Stomach (tissue), 9 donors: Measurements from ENCODE around the gene RPP25L. TPM values are rescaled to one million over a fixed set of nuclear protein-coding genes. Genes with fewer than 3 reads are reported as not detected.
A peak's percentile ranks its signal among the peaks of the same experiment; 100 is the strongest.

Source experiments
- DNase-seq, 2 donors: peaks; one replicate each; pipeline versions ENCODE4 v3.0.0 to v3.0.0-alpha.2; 2013 to 2019
- H3K27ac ChIP-seq, 5 donors: fragments of 200-600 bp in 4 of 5; sonication (generic) in 4 of 5; one replicate each; pipeline ENCODE4 v1.5.1; 2013 to 2019; ENCODE audit warnings: mild to moderate bottlenecking in 1 of 5, moderate library complexity in 1 of 5
- H3K27me3 ChIP-seq, 3 donors: fragments of 200-600 bp; sonication (generic); one replicate each; pipeline ENCODE4 v1.5.1; 2017 to 2019; ENCODE audit warnings: mixed run types in 1 of 3
- H3K36me3 ChIP-seq, 4 donors: fragments of 200-600 bp; sonication (generic); 1 replicate in 3 of 4; 2 replicates in 1 of 4; pipeline ENCODE4 v1.5.1; 2016 to 2019
- H3K4me1 ChIP-seq, 4 donors: fragments of 200-600 bp; sonication (generic); one replicate each; pipeline ENCODE4 v1.5.1; 2016 to 2019
- H3K4me3 ChIP-seq, 4 donors: fragments of 200-600 bp; sonication (generic) in 3 of 4; one replicate each; pipeline ENCODE4 v1.5.1; 2016 to 2019; ENCODE audit warnings: mild to moderate bottlenecking in 1 of 4
- H3K9me3 ChIP-seq, 4 donors: fragments of 200-600 bp; sonication (generic); one replicate each; pipeline ENCODE4 v1.5.1; 2016 to 2019
- CTCF ChIP-seq, 7 experiments: fragments of 450-650 bp in 4 of 7; fragments of 200-600 bp in 3 of 7; sonication (generic) in 3 of 7; IDR thresholded peaks; one replicate each; pipeline ENCODE4 v1.5.1; 2016 to 2019; ENCODE audit warnings: antibody characterized with exemption in 7 of 7, control low read depth in 2 of 7, mild to moderate bottlenecking in 1 of 7
- EP300 ChIP-seq: sonication (generic); formaldehyde crosslinking; IDR thresholded peaks from one replicate; pipeline ENCODE4 v1.6.1; 2017; ENCODE audit warnings: antibody characterized with exemption
- POLR2A ChIP-seq, 4 donors: fragments of 450-650 bp; IDR thresholded peaks; one replicate each; pipeline ENCODE4 v1.6.1; 2016; ENCODE audit warnings: antibody characterized with exemption in 4 of 4, control low read depth in 2 of 4, mild to moderate bottlenecking in 1 of 4, moderate library complexity in 1 of 4
- POLR2AphosphoS5 ChIP-seq, 3 donors: sonication (generic); formaldehyde crosslinking; IDR thresholded peaks; one replicate each; pipeline ENCODE4 v1.6.1; 2016; ENCODE audit warnings: antibody characterized with exemption in 3 of 3
- WGBS, 5 donors: extraction: QIAGEN DNeasy Blood & Tissue Kit in 3 of 5; methylation state at CpG; one replicate each; pipeline versions ENCODE4 v1.1.5 to v1.1.7; 2013 to 2018; 5-methylcytosine and 5-hydroxymethylcytosine counted together
- intact Hi-C: fragments of 100-400 bp; cut with DNase I; formaldehyde crosslinking; loops from one replicate; pipeline ENCODE4 v1.15.1; 2023; ENCODE audit warnings: low total_unique reads
- polyA plus RNA-seq, 3 donors: library from polyadenylated mRNA; stranded (reverse); fragments of 200-250 nt; gene quantifications; one replicate each; pipeline ENCODE4 v1.2.3, GENCODE V29; 2013
- total RNA-seq, 5 donors: library from RNA; depleted of rRNA; stranded (reverse); fragments of >200 nt; gene quantifications; one replicate each; pipeline versions ENCODE4 v1.1.0 to v1.2.3, GENCODE V29; 2014 to 2016
- donor health status: healthy with polysubstance abuse.
- donor health status: Bipolar disorder and iron deficiency.
- donor health status: healthy.

The RPP25L gene
- total and polyA plus RNA-seq, 8 donors: 2.9 to 49.5 (median 33.4) TPM

- H3K36me3 ChIP-seq: no peaks in the 10 kb centered on the region
- no peak overlapping the region for H3K4me3 ChIP-seq
- H3K9me3 ChIP-seq: no peaks in the 10 kb centered on the region
- WGBS, 5 donors: 59 to 71% (median 63%) methylated on average over 6 of the region's 6 CpGs
- peaks cover 0 to 12% (median 0%) of the 10 kb centered on the region in 3 donors for H3K27me3 ChIP-seq
- no peak overlapping the region for H3K27ac ChIP-seq
- intact Hi-C loops: no loop called here
- DNase-seq: no peak
- no peak for TF ChIP-seq POLR2AphosphoS5 (IDR thresholded peaks at IDR 0.05)
- no peak for TF ChIP-seq POLR2A (IDR thresholded peaks at IDR 0.05)
- no peak for TF ChIP-seq CTCF (IDR thresholded peaks at IDR 0.05)
- TF ChIP-seq EP300: no peak
- no peaks in the 10 kb centered on the region for H3K4me1 ChIP-seq
Observed at GRCh38 chr9:34601937-34602573, 9.8 kb downstream of the RPP25L start.

- Histone ChIP-seq H3K9me3 (no peaks in the 10 kb centered on the region), H3K4me3 (no peak overlapping the region), H3K27me3 (peaks cover 0 to 12% (median 0%) of the 10 kb centered on the region in 3 donors), H3K27ac (no peak overlapping the region), H3K36me3 (no peaks in the 10 kb centered on the region), H3K4me1 (no peaks in the 10 kb centered on the region)
- DNase-seq: no peak
- intact Hi-C loops: no loop called here
- WGBS, 5 donors: 0 to 35% (median 11%) methylated on average over 1 of the region's 1 CpG
- no peak for TF ChIP-seq POLR2AphosphoS5 (IDR thresholded peaks at IDR 0.05)
- no peak for TF ChIP-seq EP300
- TF ChIP-seq POLR2A (IDR thresholded peaks at IDR 0.05): no peak
- TF ChIP-seq CTCF (IDR thresholded peaks at IDR 0.05): no peak
Observed at GRCh38 chr9:34600908-34601307, 11.0 kb downstream of the RPP25L start.

- Histone ChIP-seq H3K4me3 (no peak overlapping the region), H3K36me3 (no peaks in the 10 kb centered on the region), H3K27ac (no peak overlapping the region), H3K4me1 (no peaks in the 10 kb centered on the region), H3K9me3 (no peaks in the 10 kb centered on the region), H3K27me3 (peaks cover 0 to 20% (median under 1%) of the 10 kb centered on the region in 3 donors)
- intact Hi-C loops: no loop called here
- WGBS, 5 donors: 21 to 50% (median 38%) methylated on average over 1 of the region's 1 CpG
- no peak for DNase-seq
- TF ChIP-seq POLR2AphosphoS5 (IDR thresholded peaks at IDR 0.05) (no peak), CTCF (IDR thresholded peaks at IDR 0.05) (no peak), EP300 (no peak), POLR2A (IDR thresholded peaks at IDR 0.05) (no peak)
Observed at GRCh38 chr9:34599546-34599945, 12.4 kb downstream of the RPP25L start.

GRCh38 chr9:34594177-34594576 is 17.7 kb downstream of the RPP25L start:
- 57 to 76% (median 71%) methylated on average over 9 of the region's 9 CpGs for WGBS, 5 donors
- no peak for DNase-seq
- peaks cover 34 to 43% (median 39%) of the 10 kb centered on the region in 4 donors for H3K4me1 ChIP-seq
- no peaks in the 10 kb centered on the region for H3K9me3 ChIP-seq
- peaks cover 0 to 74% (median 52%) of the 10 kb centered on the region in 3 donors for H3K27me3 ChIP-seq
- H3K4me3 ChIP-seq: no peak overlapping the region
- H3K27ac ChIP-seq: peak overlapping the region in 3 of 5 donors; percentile 40 to 67 (median 53)
- TF ChIP-seq POLR2AphosphoS5 (IDR thresholded peaks at IDR 0.05) (no peak), CTCF (IDR thresholded peaks at IDR 0.05) (no peak), EP300 (no peak), POLR2A (IDR thresholded peaks at IDR 0.05) (no peak)
- intact Hi-C loops: loop anchor here (5.0 kb wide), 1 partner anchor 42 kb away; no protein-coding TSS in a partner anchor
- H3K36me3 ChIP-seq: no peaks in the 10 kb centered on the region
